ENCODE measurements around the gene MCM7.

DNA sequence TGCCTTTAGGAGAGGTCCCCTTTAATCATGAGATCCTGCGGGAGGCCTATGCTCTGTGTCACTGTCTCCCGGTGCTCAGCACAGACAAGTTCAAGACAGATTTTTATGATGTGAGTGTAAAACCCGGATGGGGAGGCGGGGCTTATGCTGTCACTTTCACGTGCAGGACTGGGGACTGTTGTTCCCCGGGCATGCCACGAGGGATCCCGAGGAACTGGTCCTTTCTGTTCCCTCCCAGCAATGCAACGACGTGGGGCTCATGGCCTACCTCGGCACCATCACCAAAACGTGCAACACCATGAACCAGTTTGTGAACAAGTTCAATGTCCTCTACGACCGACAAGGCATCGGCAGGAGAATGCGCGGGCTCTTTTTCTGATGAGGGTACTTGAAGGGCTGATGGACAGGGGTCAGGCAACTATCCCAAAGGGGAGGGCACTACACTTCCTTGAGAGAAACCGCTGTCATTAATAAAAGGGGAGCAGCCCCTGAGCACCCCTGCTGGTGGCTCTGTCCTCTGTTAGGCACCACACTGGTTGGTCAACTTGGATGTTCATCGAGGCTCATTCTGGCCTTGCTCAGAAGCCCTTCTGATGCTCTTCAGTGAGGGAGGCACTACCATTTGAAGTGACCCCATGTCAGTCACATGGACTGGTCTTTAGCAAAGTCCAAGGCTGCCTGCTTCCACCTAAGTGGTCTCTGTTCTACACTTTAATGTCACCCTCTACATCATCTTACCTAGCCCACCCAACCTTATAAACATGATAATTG, 9.6 kb downstream of the MCM7 start:
- no peak for TF ChIP-seq EZH2 (IDR thresholded peaks at IDR 0.05; ENCODE audit: low read length)
- TF ChIP-seq, protein P1, sequence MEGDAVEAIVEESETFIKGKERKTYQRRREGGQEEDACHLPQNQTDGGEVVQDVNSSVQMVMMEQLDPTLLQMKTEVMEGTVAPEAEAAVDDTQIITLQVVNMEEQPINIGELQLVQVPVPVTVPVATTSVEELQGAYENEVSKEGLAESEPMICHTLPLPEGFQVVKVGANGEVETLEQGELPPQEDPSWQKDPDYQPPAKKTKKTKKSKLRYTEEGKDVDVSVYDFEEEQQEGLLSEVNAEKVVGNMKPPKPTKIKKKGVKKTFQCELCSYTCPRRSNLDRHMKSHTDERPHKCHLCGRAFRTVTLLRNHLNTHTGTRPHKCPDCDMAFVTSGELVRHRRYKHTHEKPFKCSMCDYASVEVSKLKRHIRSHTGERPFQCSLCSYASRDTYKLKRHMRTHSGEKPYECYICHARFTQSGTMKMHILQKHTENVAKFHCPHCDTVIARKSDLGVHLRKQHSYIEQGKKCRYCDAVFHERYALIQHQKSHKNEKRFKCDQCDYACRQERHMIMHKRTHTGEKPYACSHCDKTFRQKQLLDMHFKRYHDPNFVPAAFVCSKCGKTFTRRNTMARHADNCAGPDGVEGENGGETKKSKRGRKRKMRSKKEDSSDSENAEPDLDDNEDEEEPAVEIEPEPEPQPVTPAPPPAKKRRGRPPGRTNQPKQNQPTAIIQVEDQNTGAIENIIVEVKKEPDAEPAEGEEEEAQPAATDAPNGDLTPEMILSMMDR (optimal IDR thresholded peaks at IDR 0.05 in 1 of 3, IDR thresholded peaks at IDR 0.05 in 1 of 3, conservative IDR thresholded peaks at IDR 0.05 in 1 of 3; ENCODE audit: extremely low read depth in 1 of 3, insufficient read depth in 2 of 3, low read length in 3 of 3), result no peak

Data from keratinocyte (primary cell).